B cell (primary cell): ENCODE data around the gene CORO2A. TPM values are rescaled to one million over a fixed set of nuclear protein-coding genes. Genes with fewer than 3 reads are reported as not detected.

ENCODE experiments used
- ATAC-seq: fragments of 200-7000 bp; cut with Tn5 transposase; one replicate; pipeline ENCODE4 v1.10.0; 2021; ENCODE audit warnings: low read depth, mild to moderate bottlenecking, moderate number of reproducible peaks, moderate library complexity
- CTCF ChIA-PET: fragments of 350-600 bp; sonication (Branson Sonifier 250); formaldehyde crosslinking; loops from one replicate; lab custom pipeline; 2021; ENCODE audit warnings: antibody characterized with exemption, inconsistent platforms; lab: Charles Lee
- POLR2A ChIA-PET: fragments of 350-600 bp; sonication (Branson Sonifier 250); formaldehyde crosslinking; loops from one replicate; lab custom pipeline; 2021; ENCODE audit warnings: antibody characterized with exemption; lab: Charles Lee
- DNase-seq: peaks from one replicate; pipeline ENCODE4 v3.0.0; 2013
- H2AFZ ChIP-seq: 2 replicates; pipeline ENCODE4 v1.6.1; 2012; ENCODE audit warnings: mild to moderate bottlenecking, low read depth, low read length; ENCODE audit not compliant: insufficient read depth, poor library complexity, severe bottlenecking
- H3K27ac ChIP-seq, 2 donors: 1 replicate in 1 of 2; 2 replicates in 1 of 2; pipeline ENCODE4 v1.5.1; 2012 to 2013; ENCODE audit warnings: low read length in 2 of 2, mild to moderate bottlenecking in 2 of 2, moderate library complexity in 1 of 2
- H3K27me3 ChIP-seq, 4 experiments: fragments of 200-600 bp in 1 of 4; sonication (generic) in 1 of 4; replicated peaks in 1 of 4; 1 replicate in 2 of 4; 2 replicates in 2 of 4; pipeline versions ENCODE4 v1.6.1 to v1.7.0; 2013 to 2016; ENCODE audit warnings: low read length in 3 of 4, mild to moderate bottlenecking in 2 of 4, mixed read lengths in 1 of 4, moderate library complexity in 1 of 4; ENCODE audit not compliant: insufficient read depth in 4 of 4, control insufficient read depth in 3 of 4; ENCODE audit errors: control extremely low read depth in 1 of 4
- H3K36me3 ChIP-seq, 2 experiments: replicated peaks in 1 of 2; 1 replicate in 1 of 2; 2 replicates in 1 of 2; pipeline versions ENCODE4 v1.6.1 to v1.7.1; 2013; ENCODE audit warnings: low read length in 1 of 2; ENCODE audit not compliant: insufficient read depth in 2 of 2, control insufficient read depth in 1 of 2; ENCODE audit errors: control extremely low read depth in 1 of 2, extremely low read depth in 1 of 2
- H3K4me1 ChIP-seq, 2 donors: fragments of 200-600 bp in 1 of 2; sonication (generic) in 1 of 2; 1 replicate in 1 of 2; 2 replicates in 1 of 2; pipeline versions ENCODE4 v1.5.1 to v1.6.1; 2013 to 2017; ENCODE audit warnings: low read length in 2 of 2; ENCODE audit not compliant: control insufficient read depth in 2 of 2, insufficient read depth in 2 of 2
- H3K4me2 ChIP-seq: replicated peaks from 2 replicates; pipeline ENCODE3; 2012; ENCODE audit warnings: mild to moderate bottlenecking, low read depth, low read length; ENCODE audit not compliant: poor library complexity, severe bottlenecking
- H3K4me3 ChIP-seq, 5 experiments: fragments of 200-600 bp in 1 of 5; sonication (generic) in 1 of 5; 1 replicate in 3 of 5; 2 replicates in 2 of 5; pipeline versions ENCODE4 v1.5.1 to v1.7.0; 2011 to 2016; ENCODE audit warnings: low read length in 4 of 5, mild to moderate bottlenecking in 4 of 5, low read depth in 2 of 5, control low read depth in 1 of 5, moderate library complexity in 1 of 5; ENCODE audit not compliant: insufficient read depth in 1 of 5; ENCODE audit errors: control extremely low read depth in 1 of 5, extremely low read depth in 1 of 5
- H3K79me2 ChIP-seq: fragments of 200-600 bp; sonication (generic); one replicate; pipeline ENCODE4 v1.6.0; 2016; ENCODE audit warnings: low read length; ENCODE audit not compliant: control insufficient read depth, insufficient read depth
- H3K9ac ChIP-seq: fragments of 200-600 bp; sonication (generic); 2 replicates; pipeline ENCODE4 v1.6.1; 2017; ENCODE audit warnings: mild to moderate bottlenecking, low read length, moderate library complexity
- H3K9me3 ChIP-seq, 3 donors: one replicate each; pipeline versions ENCODE4 v1.6.1 to v1.7.1; 2013; ENCODE audit warnings: low read length in 2 of 3; ENCODE audit not compliant: control insufficient read depth in 2 of 3, insufficient read depth in 1 of 3; ENCODE audit errors: control extremely low read depth in 1 of 3
- H4K20me1 ChIP-seq: 2 replicates; pipeline ENCODE4 v1.6.0; 2012; ENCODE audit warnings: mild to moderate bottlenecking, low read length; ENCODE audit not compliant: insufficient read depth, control insufficient read depth, poor library complexity, severe bottlenecking
- H3K27ac Mint-ChIP-seq: one replicate; pipeline ENCODE4 v1.8.0; 2021; ENCODE audit warnings: mixed read lengths
- H3K27me3 Mint-ChIP-seq: one replicate; pipeline ENCODE4 v1.8.0; 2021; ENCODE audit warnings: mixed read lengths
- H3K4me1 Mint-ChIP-seq: one replicate; pipeline ENCODE4 v1.8.0; 2021; ENCODE audit warnings: mixed read lengths
- H3K4me3 Mint-ChIP-seq: one replicate; pipeline ENCODE4 v1.8.0; 2021; ENCODE audit warnings: mixed read lengths
- H3K9me3 Mint-ChIP-seq: one replicate; pipeline ENCODE4 v1.8.0; 2022; ENCODE audit warnings: mixed read lengths; ENCODE audit not compliant: insufficient read depth
- EZH2 ChIP-seq: IDR thresholded peaks from 2 replicates; pipeline ENCODE4 v1.6.1; 2012; ENCODE audit warnings: borderline replicate concordance, low read depth, mild to moderate bottlenecking, moderate library complexity, low read length; ENCODE audit not compliant: insufficient read depth, poor library complexity, severe bottlenecking
- WGBS: methylation state at CpG from one replicate; pipeline ENCODE4 v1.1.5; 2013; ENCODE audit warnings: missing lambda C conversion rate; ENCODE audit not compliant: insufficient coverage; 5-methylcytosine and 5-hydroxymethylcytosine counted together
- intact Hi-C: fragments of 100-400 bp; cut with micrococcal nuclease; formaldehyde crosslinking; loops from one replicate; pipeline ENCODE4 v1.10.0; 2022
- polyA plus RNA-seq: library from polyadenylated mRNA; depleted of rRNA; stranded (reverse); fragments of >200 nt; gene quantifications from 2 replicates; pipeline ENCODE4 v1.2.3, GENCODE V29; 2012
- total RNA-seq, 2 donors: library from RNA; stranded (reverse); fragments of 120-200 nt in 1 of 2; gene quantifications; 1 replicate in 1 of 2; 2 replicates in 1 of 2; pipeline versions ENCODE4 v1.2.3 to v1.2.4, GENCODE V29; 2013 to 2022
- TF ChIP-seq, protein P1 (sequence below): fragments of 200-600 bp; IDR thresholded peaks from one replicate; pipeline ENCODE4 v1.8.0; 2022; ENCODE audit warnings: antibody characterized with exemption, mild to moderate bottlenecking

Gene CORO2A
- total and polyA plus RNA-seq, 2 donors (not counting 1 experiment from before 2014, with no cell fraction given): 1.1 to 2.0 TPM

DNA sequence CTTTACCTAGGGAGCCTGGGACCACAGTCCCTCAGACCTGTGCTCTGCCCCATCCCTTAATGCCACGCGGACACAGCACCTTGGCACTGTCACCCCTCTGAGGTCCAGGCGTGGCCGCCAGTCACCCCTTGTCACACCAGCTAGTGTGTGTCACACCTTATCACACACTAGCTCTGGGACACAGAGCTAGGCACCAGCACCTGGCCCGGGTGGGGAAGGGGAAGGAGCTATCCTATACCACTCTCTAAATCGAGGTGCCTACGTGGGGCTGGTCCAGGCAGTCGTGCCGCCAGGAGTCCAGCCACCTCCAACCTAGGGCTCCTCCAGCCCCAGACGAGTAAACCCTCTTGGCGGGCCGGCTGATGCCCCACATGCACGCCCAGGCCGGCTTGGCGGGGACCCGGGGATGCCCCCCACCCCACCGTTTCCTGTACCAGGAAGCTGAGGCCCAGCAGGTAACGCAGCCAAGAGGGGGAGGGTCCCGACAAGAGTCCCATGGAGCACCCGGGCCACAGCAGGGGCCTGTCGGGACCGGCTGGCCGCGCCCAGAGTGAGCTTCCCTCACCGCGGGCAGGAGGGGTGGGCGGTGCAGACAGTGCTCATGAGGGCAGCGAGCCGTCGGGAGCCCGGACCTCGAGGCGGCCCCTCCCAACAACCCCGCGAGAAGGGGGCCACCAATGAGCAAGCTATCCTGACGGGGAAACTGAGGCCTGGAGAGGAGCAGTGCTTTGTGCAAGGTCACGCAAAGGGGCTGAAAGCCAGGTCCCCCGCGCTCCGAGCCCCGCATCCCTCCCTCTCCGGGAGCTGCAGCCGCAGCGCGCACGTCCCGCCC is 550 bp downstream of the CORO2A start:
- ChIA-PET POLR2A (interaction anchor here (0.8 to 0.9 kb wide), 2 partner anchors 14 to 64 kb away, joined by 3 to 4 read pairs; partner anchors contain the start of gene TBC1D2), CTCF (interaction anchor here (0.5 to 2.1 kb wide), 5 partner anchors 13 to 859 kb away, joined by 3 to 8 read pairs (median 4); partner anchors contain the start of gene TRIM14)
- H3K36me3 ChIP-seq: no peaks in the 10 kb centered on the region
- no peaks in the 10 kb centered on the region for H4K20me1 ChIP-seq
- H3K9ac ChIP-seq: peak overlapping the region; percentile 72
- Mint-ChIP-seq H3K4me3 (peak overlapping the region; percentile 81), H3K27me3 (no peaks in the 10 kb centered on the region), H3K4me1 (peaks cover 10% of the 10 kb centered on the region), H3K27ac (no peak overlapping the region), H3K9me3 (no peaks in the 10 kb centered on the region)
- H3K4me3 ChIP-seq: peak overlapping the region in 4 of 5 experiments; percentile 51 to 77 (median 71)
- ATAC-seq (peak; percentile 23), DNase-seq (no peak)
- 5% methylated on average over 40 of the region's 47 CpGs for WGBS
- H3K4me2 ChIP-seq: peak overlapping the region; percentile 83
- TF ChIP-seq EZH2: no peak
- TF ChIP-seq, protein P1, sequence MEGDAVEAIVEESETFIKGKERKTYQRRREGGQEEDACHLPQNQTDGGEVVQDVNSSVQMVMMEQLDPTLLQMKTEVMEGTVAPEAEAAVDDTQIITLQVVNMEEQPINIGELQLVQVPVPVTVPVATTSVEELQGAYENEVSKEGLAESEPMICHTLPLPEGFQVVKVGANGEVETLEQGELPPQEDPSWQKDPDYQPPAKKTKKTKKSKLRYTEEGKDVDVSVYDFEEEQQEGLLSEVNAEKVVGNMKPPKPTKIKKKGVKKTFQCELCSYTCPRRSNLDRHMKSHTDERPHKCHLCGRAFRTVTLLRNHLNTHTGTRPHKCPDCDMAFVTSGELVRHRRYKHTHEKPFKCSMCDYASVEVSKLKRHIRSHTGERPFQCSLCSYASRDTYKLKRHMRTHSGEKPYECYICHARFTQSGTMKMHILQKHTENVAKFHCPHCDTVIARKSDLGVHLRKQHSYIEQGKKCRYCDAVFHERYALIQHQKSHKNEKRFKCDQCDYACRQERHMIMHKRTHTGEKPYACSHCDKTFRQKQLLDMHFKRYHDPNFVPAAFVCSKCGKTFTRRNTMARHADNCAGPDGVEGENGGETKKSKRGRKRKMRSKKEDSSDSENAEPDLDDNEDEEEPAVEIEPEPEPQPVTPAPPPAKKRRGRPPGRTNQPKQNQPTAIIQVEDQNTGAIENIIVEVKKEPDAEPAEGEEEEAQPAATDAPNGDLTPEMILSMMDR: no peak
- H3K79me2 ChIP-seq: no peaks in the 10 kb centered on the region
- no peak overlapping the region for H3K27ac ChIP-seq
- H3K27me3 ChIP-seq: peaks cover 0 to 12% (median 2%) of the 10 kb centered on the region in 4 experiments
- peaks cover 8 to 18% of the 10 kb centered on the region in 2 donors for H3K4me1 ChIP-seq
- peaks cover 0 to 3% (median 0%) of the 10 kb centered on the region in 3 donors for H3K9me3 ChIP-seq
- H2AFZ ChIP-seq: peak overlapping the region; percentile 93
- intact Hi-C loops: loop anchor here (1.0 to 5.0 kb wide), 5 partner anchors 63 to 605 kb away; partner anchors contain the start of genes ANKS6, TBC1D2 and TRMO
